Lung (tissue), 12 donors: Measurements from ENCODE around the gene NLRP11. TPM values are rescaled to one million over a fixed set of nuclear protein-coding genes. Genes with fewer than 3 reads are reported as not detected.

Experiments
- ATAC-seq: fragments of 200-7000 bp; cut with Tn5 transposase; one replicate; pipeline ENCODE4 v1.9.1; 2020; ENCODE audit warnings: moderate number of reproducible peaks; ENCODE audit not compliant: insufficient read depth, low FRiP score
- DNase-seq, 3 donors: peaks; one replicate each; pipeline ENCODE4 v3.0.0-alpha.2; 2013 to 2017
- H3K27ac ChIP-seq, 2 donors: one replicate each; pipeline ENCODE4 v1.5.1; 2013; ENCODE audit warnings: mild to moderate bottlenecking in 2 of 2, moderate library complexity in 2 of 2, control low read depth in 1 of 2, inconsistent platforms in 1 of 2, low read depth in 1 of 2, low read length in 1 of 2
- H3K27me3 ChIP-seq, 3 donors: one replicate each; pipeline ENCODE4 v1.5.1; 2013; ENCODE audit warnings: low read length in 2 of 3; ENCODE audit not compliant: control insufficient read depth in 3 of 3, insufficient read depth in 3 of 3
- H3K36me3 ChIP-seq, 4 donors: one replicate each; pipeline ENCODE4 v1.5.1; 2013; ENCODE audit warnings: low read length in 4 of 4, mild to moderate bottlenecking in 1 of 4, moderate library complexity in 1 of 4; ENCODE audit not compliant: control insufficient read depth in 4 of 4, insufficient read depth in 4 of 4
- H3K4me1 ChIP-seq, 5 donors: one replicate each; pipeline ENCODE4 v1.5.1; 2013; ENCODE audit warnings: low read length in 5 of 5, mild to moderate bottlenecking in 2 of 5, moderate library complexity in 1 of 5; ENCODE audit not compliant: control insufficient read depth in 5 of 5, insufficient read depth in 5 of 5
- H3K4me3 ChIP-seq: one replicate; pipeline ENCODE4 v1.5.1; 2013; ENCODE audit warnings: mild to moderate bottlenecking, control low read depth, moderate library complexity
- H3K9ac ChIP-seq, 2 donors: one replicate each; pipeline ENCODE4 v1.5.1; 2013; ENCODE audit warnings: low read length in 2 of 2, control low read depth in 1 of 2; ENCODE audit not compliant: insufficient read depth in 1 of 2
- H3K9me3 ChIP-seq, 4 donors: one replicate each; pipeline ENCODE4 v1.5.1; 2013; ENCODE audit warnings: low read length in 3 of 4, mild to moderate bottlenecking in 1 of 4, moderate library complexity in 1 of 4; ENCODE audit not compliant: control insufficient read depth in 4 of 4, insufficient read depth in 3 of 4
- WGBS, 2 donors: extraction: QIAGEN DNeasy Blood & Tissue Kit; methylation state at CpG; one replicate each; pipeline ENCODE4 v1.1.7; 2013; 5-methylcytosine and 5-hydroxymethylcytosine counted together
- polyA plus RNA-seq, 2 donors: library from polyadenylated mRNA; stranded (reverse); fragments of 200-250 nt; gene quantifications; one replicate each; pipeline ENCODE4 v1.2.1, GENCODE V29; 2013
- total RNA-seq, 2 donors: library from RNA; depleted of rRNA in 1 of 2; stranded (reverse); fragments of >200 nt in 1 of 2; gene quantifications; one replicate each; pipeline ENCODE4 v1.2.1, GENCODE V29; 2014 to 2021
- TF ChIP-seq, protein P1 (sequence below): IDR thresholded peaks from 2 replicates; pipeline ENCODE4 v1.5.1; 2012; ENCODE audit warnings: mild to moderate bottlenecking; ENCODE audit errors: control extremely low read depth, extremely low read depth
- donor health status: control.
- donor health status: control.
- donor health status: Bipolar disorder and iron deficiency.
- donor health status: healthy.
- donor health status: DM: yes; HTN: yes; CAD: no.

NLRP11 gene
- total and polyA plus RNA-seq, 4 donors = not detected

DNA sequence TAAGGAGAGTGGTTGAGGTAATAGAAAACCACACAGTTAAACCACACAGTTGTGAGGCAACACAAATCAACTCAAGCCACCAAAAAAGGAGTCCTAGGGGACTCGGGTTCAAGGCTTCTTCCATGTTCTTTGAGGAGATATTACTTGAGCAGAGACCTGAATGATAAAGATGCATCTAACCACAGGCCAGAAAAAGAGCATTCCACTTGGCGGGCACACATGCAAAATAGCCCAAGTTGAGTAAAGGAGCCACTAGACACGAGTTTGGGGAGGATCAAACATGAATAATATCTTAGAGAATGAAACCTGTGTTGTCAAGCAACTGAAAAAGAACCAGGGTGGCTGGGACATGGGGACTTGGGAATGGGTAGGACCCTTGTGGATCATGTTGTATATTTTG lies 34.7 kb upstream of the NLRP11 start:
- Histone ChIP-seq H3K36me3 (no peaks in the 10 kb centered on the region), H3K4me1 (no peaks in the 10 kb centered on the region), H3K27me3 (no peaks in the 10 kb centered on the region), H3K4me3 (no peak overlapping the region), H3K9ac (no peak overlapping the region), H3K9me3 (peaks cover 0 to 9% (median 5%) of the 10 kb centered on the region in 4 donors), H3K27ac (no peak overlapping the region)
- WGBS, 2 donors = 59 to 62% methylated on average over 3 of the region's 3 CpGs
- ATAC-seq = no peak
- TF ChIP-seq, protein P1, sequence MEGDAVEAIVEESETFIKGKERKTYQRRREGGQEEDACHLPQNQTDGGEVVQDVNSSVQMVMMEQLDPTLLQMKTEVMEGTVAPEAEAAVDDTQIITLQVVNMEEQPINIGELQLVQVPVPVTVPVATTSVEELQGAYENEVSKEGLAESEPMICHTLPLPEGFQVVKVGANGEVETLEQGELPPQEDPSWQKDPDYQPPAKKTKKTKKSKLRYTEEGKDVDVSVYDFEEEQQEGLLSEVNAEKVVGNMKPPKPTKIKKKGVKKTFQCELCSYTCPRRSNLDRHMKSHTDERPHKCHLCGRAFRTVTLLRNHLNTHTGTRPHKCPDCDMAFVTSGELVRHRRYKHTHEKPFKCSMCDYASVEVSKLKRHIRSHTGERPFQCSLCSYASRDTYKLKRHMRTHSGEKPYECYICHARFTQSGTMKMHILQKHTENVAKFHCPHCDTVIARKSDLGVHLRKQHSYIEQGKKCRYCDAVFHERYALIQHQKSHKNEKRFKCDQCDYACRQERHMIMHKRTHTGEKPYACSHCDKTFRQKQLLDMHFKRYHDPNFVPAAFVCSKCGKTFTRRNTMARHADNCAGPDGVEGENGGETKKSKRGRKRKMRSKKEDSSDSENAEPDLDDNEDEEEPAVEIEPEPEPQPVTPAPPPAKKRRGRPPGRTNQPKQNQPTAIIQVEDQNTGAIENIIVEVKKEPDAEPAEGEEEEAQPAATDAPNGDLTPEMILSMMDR = no peak
- DNase-seq = no peak

DNA sequence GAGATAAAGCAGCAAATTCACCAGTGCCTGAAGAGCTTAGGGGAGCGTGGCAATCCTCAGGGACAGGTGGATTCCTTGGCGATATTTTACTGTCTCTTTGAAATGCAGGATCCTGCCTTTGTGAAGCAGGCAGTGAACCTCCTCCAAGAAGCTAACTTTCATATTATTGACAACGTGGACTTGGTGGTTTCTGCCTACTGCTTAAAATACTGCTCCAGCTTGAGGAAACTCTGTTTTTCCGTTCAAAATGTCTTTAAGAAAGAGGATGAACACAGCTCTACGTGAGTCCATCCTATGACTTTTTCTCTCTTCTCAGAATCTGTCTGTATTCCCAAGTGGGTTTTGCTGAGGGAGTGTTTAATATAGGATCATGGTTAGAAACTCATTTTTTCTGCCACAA lies 27.2 kb upstream of the NLRP11 start:
- 70 to 77% methylated on average over 5 of the region's 5 CpGs for WGBS, 2 donors
- H3K4me1 ChIP-seq = no peaks in the 10 kb centered on the region
- H3K4me3 ChIP-seq = no peak overlapping the region
- TF ChIP-seq, protein P1 = no peak
- no peaks in the 10 kb centered on the region for H3K36me3 ChIP-seq
- DNase-seq (no peak), ATAC-seq (no peak)
- no peaks in the 10 kb centered on the region for H3K27me3 ChIP-seq
- H3K9me3 ChIP-seq = peaks cover 0 to 11% (median 4%) of the 10 kb centered on the region in 4 donors
- H3K9ac ChIP-seq = no peak overlapping the region
- no peak overlapping the region for H3K27ac ChIP-seq

DNA sequence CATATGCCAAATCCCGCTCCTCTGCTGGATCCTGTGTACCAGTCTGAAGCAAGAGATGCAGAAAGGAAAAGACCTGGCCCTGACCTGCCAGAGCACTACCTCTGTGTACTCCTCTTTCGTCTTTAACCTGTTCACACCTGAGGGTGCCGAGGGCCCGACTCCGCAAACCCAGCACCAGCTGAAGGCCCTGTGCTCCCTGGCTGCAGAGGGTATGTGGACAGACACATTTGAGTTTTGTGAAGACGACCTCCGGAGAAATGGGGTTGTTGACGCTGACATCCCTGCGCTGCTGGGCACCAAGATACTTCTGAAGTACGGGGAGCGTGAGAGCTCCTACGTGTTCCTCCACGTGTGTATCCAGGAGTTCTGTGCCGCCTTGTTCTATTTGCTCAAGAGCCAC lies 26.6 kb upstream of the NLRP11 start:
- ATAC-seq (no peak), DNase-seq (no peak)
- no peaks in the 10 kb centered on the region for H3K27me3 ChIP-seq
- no peak overlapping the region for H3K4me3 ChIP-seq
- H3K27ac ChIP-seq = no peak overlapping the region
- peaks cover 0 to 11% (median 4%) of the 10 kb centered on the region in 4 donors for H3K9me3 ChIP-seq
- no peak overlapping the region for H3K9ac ChIP-seq
- H3K36me3 ChIP-seq = no peaks in the 10 kb centered on the region
- TF ChIP-seq, protein P1 = no peak
- H3K4me1 ChIP-seq = no peaks in the 10 kb centered on the region
- WGBS, 2 donors = 91 to 94% methylated on average over 14 of the region's 14 CpGs

DNA sequence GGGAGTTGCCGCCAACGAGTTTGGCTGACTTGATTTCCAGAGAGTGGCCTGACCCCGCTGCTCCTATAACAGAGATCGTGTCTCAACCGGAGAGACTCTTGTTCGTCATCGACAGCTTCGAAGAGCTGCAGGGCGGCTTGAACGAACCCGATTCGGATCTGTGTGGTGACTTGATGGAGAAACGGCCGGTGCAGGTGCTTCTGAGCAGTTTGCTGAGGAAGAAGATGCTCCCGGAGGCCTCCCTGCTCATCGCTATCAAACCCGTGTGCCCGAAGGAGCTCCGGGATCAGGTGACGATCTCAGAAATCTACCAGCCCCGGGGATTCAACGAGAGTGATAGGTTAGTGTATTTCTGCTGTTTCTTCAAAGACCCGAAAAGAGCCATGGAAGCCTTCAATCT lies 26.2 kb upstream of the NLRP11 start:
- no peak overlapping the region for H3K9ac ChIP-seq
- TF ChIP-seq, protein P1 = no peak
- no peak overlapping the region for H3K4me3 ChIP-seq
- no peaks in the 10 kb centered on the region for H3K36me3 ChIP-seq
- H3K27ac ChIP-seq = no peak overlapping the region
- peaks cover 0 to 11% (median 5%) of the 10 kb centered on the region in 4 donors for H3K9me3 ChIP-seq
- ATAC-seq = no peak
- H3K27me3 ChIP-seq = no peaks in the 10 kb centered on the region
- WGBS, 2 donors = 93 to 95% methylated on average over 23 of the region's 23 CpGs
- no peaks in the 10 kb centered on the region for H3K4me1 ChIP-seq
- DNase-seq = no peak
